Progenitor cell of endocrine pancreas (in vitro differentiated cells): ENCODE results near the gene PLCB3. TPM values are rescaled to one million over a fixed set of nuclear protein-coding genes. Genes with fewer than 3 reads are reported as not detected.

Source experiments
- DNase-seq: peaks from one replicate; pipeline ENCODE4 v3.0.0; 2021; ENCODE audit warnings: low spot score; ENCODE audit not compliant: unreplicated experiment
- H3K27ac Mint-ChIP-seq: 2 replicates; pipeline ENCODE4 v1.8.0; 2021; ENCODE audit warnings: mild to moderate bottlenecking, moderate library complexity, mixed read lengths
- H3K27me3 Mint-ChIP-seq: 2 replicates; pipeline ENCODE4 v1.8.0; 2021; ENCODE audit warnings: mixed read lengths
- H3K36me3 Mint-ChIP-seq: 2 replicates; pipeline ENCODE4 v1.8.0; 2022; ENCODE audit warnings: mixed read lengths; ENCODE audit not compliant: insufficient read depth
- H3K4me1 Mint-ChIP-seq: 2 replicates; pipeline ENCODE4 v1.8.0; 2021; ENCODE audit warnings: low read depth, mixed read lengths
- H3K4me3 Mint-ChIP-seq: 2 replicates; pipeline ENCODE4 v1.8.0; 2021; ENCODE audit warnings: low read depth, mild to moderate bottlenecking, moderate library complexity, mixed read lengths
- H3K9me3 Mint-ChIP-seq: 2 replicates; pipeline ENCODE4 v1.8.0; 2021; ENCODE audit warnings: low read depth, mixed read lengths
- CTCF ChIP-seq: fragments of 200-600 bp; sonication (generic); IDR thresholded peaks from one replicate; pipeline ENCODE4 v1.5.0; 2021; ENCODE audit warnings: antibody characterized with exemption, mild to moderate bottlenecking; ENCODE audit not compliant: unreplicated experiment
- total RNA-seq: library from RNA; stranded (reverse); gene quantifications from 2 replicates; pipeline ENCODE4 v1.2.1, GENCODE V29; 2021

PLCB3 gene
- total RNA-seq, 1 donor from 2014 or later = 22.6 TPM

DNA sequence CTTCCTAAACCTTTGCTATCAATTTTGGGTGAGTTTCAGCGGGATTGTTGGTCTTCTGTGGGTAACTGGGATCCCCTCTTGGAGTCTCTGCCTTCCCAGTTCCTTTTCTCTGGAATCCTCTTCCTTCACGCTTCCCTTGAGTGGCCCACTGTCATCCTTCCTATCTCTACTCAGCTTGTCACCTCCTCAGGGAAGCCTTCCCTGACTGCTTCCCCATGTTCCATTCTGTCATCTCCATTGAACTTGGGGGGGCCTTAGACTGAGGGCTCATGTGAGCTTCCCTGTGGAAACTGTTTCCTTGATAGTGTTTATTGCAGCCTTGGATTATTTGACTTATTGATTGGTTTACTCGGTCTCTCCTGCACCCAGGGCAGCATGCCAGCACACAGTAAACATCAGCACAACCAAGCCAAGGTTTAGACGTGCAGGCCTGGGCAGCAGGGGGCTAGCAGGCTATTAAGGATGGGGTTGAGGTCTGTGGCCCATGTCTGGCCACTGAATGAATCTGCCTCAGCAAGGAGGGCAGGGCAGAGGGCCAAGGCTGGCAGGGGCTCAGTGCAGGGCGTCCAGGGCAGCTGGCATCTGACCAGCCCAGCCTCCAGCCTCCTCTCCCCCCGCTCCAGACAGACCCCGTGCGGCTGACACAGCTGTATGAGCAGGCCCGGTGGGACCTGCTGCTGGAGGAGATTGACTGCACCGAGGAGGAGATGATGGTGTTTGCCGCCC is 32.5 kb upstream of the PLCB3 start:
- Mint-ChIP-seq H3K27me3 (no peaks in the 10 kb centered on the region), H3K9me3 (no peaks in the 10 kb centered on the region), H3K4me3 (peak overlapping the region; percentile 9), H3K36me3 (peaks cover 8% of the 10 kb centered on the region), H3K4me1 (peaks cover 6% of the 10 kb centered on the region), H3K27ac (no peak overlapping the region)
- TF ChIP-seq CTCF = no peak
- no peak for DNase-seq

DNA sequence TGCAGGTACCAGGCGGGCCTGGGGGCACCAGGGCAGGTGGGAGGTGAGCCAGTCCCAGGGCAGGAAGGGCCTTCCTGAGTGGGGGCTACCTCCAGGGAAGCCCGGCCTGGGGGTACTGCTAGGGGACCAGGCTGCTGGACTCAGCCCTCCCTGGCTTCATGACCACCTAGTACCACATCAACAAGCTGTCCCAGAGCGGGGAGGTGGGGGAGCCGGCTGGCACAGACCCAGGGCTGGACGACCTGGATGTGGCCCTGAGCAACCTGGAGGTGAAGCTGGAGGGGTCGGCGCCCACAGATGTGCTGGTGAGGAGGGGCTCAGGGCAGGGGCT is 32.0 kb upstream of the PLCB3 start:
- H3K4me3 Mint-ChIP-seq = no peak overlapping the region
- DNase-seq = no peak
- no peaks in the 10 kb centered on the region for H3K9me3 Mint-ChIP-seq
- H3K27ac Mint-ChIP-seq = no peak overlapping the region
- H3K36me3 Mint-ChIP-seq = peaks cover 8% of the 10 kb centered on the region
- TF ChIP-seq CTCF = no peak
- H3K4me1 Mint-ChIP-seq = peaks cover 6% of the 10 kb centered on the region
- no peaks in the 10 kb centered on the region for H3K27me3 Mint-ChIP-seq

DNA sequence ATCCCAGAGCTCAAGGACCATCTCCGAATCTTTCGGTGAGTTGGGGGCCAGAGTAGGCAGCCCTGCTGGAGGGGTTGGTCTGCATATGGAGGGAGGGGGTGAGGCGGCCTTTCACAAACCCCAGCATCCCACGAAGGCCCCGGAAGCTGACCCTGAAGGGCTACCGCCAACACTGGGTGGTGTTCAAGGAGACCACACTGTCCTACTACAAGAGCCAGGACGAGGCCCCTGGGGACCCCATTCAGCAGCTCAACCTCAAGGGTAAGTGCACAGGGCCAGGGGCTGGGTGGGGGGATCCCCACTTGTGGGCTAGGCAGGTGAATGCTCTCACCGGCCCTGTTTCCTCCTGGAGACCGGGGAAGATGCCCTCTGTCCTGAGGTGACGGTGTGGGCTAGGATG is 31.6 kb upstream of the PLCB3 start:
- Mint-ChIP-seq H3K4me3 (no peak overlapping the region), H3K9me3 (no peaks in the 10 kb centered on the region), H3K4me1 (peaks cover 6% of the 10 kb centered on the region), H3K27me3 (no peaks in the 10 kb centered on the region), H3K27ac (no peak overlapping the region), H3K36me3 (peaks cover 8% of the 10 kb centered on the region)
- no peak for TF ChIP-seq CTCF
- no peak for DNase-seq

DNA sequence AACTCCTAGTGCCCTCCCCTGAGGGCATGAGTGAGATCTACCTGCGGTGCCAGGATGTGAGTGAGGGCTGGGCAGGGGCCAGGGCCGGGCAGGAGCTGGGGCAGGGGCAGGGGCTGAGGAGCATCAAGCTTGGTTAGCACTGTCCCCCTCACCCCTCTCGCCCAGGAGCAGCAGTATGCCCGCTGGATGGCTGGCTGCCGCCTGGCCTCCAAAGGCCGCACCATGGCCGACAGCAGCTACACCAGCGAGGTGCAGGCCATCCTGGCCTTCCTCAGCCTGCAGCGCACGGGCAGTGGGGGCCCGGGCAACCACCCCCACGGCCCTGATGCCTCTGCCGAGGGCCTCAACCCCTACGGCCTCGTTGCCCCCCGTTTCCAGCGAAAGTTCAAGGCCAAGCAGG is 31.1 kb upstream of the PLCB3 start:
- Mint-ChIP-seq H3K9me3 (no peaks in the 10 kb centered on the region), H3K4me3 (no peak overlapping the region), H3K36me3 (peaks cover 4% of the 10 kb centered on the region), H3K27me3 (no peaks in the 10 kb centered on the region), H3K27ac (no peak overlapping the region), H3K4me1 (peaks cover 8% of the 10 kb centered on the region)
- no peak for DNase-seq
- no peak for TF ChIP-seq CTCF

GRCh38 chr11:64220798-64221197 is 30.5 kb upstream of the PLCB3 start:
- H3K4me3 Mint-ChIP-seq = no peak overlapping the region
- peaks cover 4% of the 10 kb centered on the region for H3K36me3 Mint-ChIP-seq
- no peak overlapping the region for H3K27ac Mint-ChIP-seq
- peaks cover 10% of the 10 kb centered on the region for H3K4me1 Mint-ChIP-seq
- no peak for TF ChIP-seq CTCF
- no peaks in the 10 kb centered on the region for H3K27me3 Mint-ChIP-seq
- DNase-seq = no peak
- H3K9me3 Mint-ChIP-seq = no peaks in the 10 kb centered on the region
